Activated T-helper 1 cell treated with anti-CD3 and anti-CD28 coated beads, Interleukin-2, amount 50 U/mL, for 16 hours (primary cell): Measurements from ENCODE around the gene HES5.

Experiments used
- DNase-seq, 2 donors: peaks; one replicate each; pipeline ENCODE4 v3.0.0-alpha.2; 2020; ENCODE audit warnings: low read depth in 1 of 2, low spot score in 1 of 2

Gene HES5

GRCh38 chr1:2480236-2480985 lies 49.7 kb downstream of the HES5 start:
- no peak for DNase-seq

GRCh38 chr1:2479618-2480017 lies 50.4 kb downstream of the HES5 start:
- no peak for DNase-seq

GRCh38 chr1:2479186-2479585 lies 50.9 kb downstream of the HES5 start:
- no peak for DNase-seq
